VCaP (cell line): Measurements from ENCODE around the gene SETD4.

Source experiments
- H3K27ac ChIP-seq: fragments of 450-650 bp; 2 replicates; pipeline ENCODE4 v1.5.1; 2017
- CTCF ChIP-seq: fragments of 450-650 bp; conservative IDR thresholded peaks from 2 replicates; pipeline ENCODE4 v1.5.1; 2017; ENCODE audit warnings: mild to moderate bottlenecking, moderate library complexity

Gene SETD4

GRCh38 chr21:36099000-36099399 is 38.7 kb upstream of the SETD4 start:
- TF ChIP-seq CTCF = no peak
- no peak overlapping the region for H3K27ac ChIP-seq

- TF ChIP-seq CTCF = no peak
- H3K27ac ChIP-seq = no peak overlapping the region
Observed at GRCh38 chr21:36098182-36098532, 37.8 kb upstream of the SETD4 start.

- H3K27ac ChIP-seq = no peak overlapping the region
- no peak for TF ChIP-seq CTCF
Observed at GRCh38 chr21:36097427-36098181, 37.3 kb upstream of the SETD4 start.

GRCh38 chr21:36096398-36097290 is 36.3 kb upstream of the SETD4 start:
- TF ChIP-seq CTCF = no peak
- H3K27ac ChIP-seq = no peak overlapping the region

DNA sequence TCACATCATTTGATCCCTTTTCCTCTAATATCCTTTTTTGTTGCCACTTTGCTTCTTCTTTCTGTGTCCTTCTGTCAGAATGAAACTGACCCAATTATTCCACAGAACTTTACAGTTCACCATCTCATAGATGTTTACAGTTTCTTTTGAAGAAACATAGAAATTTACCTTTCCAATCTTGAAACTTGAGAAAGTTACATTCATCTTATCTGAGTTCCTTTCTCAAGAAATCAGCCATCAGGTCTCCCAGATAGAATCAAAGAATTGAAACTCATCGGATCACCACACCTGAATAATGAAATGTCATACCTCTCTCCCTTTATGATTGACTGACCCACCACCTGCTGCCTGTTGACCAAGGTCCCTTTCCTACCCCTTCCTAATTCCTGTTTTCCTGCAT is 33.2 kb upstream of the SETD4 start:
- no peak for TF ChIP-seq CTCF
- no peak overlapping the region for H3K27ac ChIP-seq

GRCh38 chr21:36092681-36093080 is 32.4 kb upstream of the SETD4 start:
- H3K27ac ChIP-seq = no peak overlapping the region
- no peak for TF ChIP-seq CTCF

GRCh38 chr21:36089946-36090345 is 29.6 kb upstream of the SETD4 start:
- no peak overlapping the region for H3K27ac ChIP-seq
- no peak for TF ChIP-seq CTCF
